NT2/D1 (cell line): ENCODE results near the gene SLC36A3.

Experiments
- YY1 ChIP-seq: IDR thresholded peaks from 2 replicates; pipeline ENCODE4 v1.6.1; 2011; ENCODE audit not compliant: insufficient read length, insufficient read depth
- ZNF274 ChIP-seq: IDR thresholded peaks from 2 replicates; pipeline ENCODE4 v1.6.1; 2011; ENCODE audit warnings: mild to moderate bottlenecking, low read depth, low read length

DNA sequence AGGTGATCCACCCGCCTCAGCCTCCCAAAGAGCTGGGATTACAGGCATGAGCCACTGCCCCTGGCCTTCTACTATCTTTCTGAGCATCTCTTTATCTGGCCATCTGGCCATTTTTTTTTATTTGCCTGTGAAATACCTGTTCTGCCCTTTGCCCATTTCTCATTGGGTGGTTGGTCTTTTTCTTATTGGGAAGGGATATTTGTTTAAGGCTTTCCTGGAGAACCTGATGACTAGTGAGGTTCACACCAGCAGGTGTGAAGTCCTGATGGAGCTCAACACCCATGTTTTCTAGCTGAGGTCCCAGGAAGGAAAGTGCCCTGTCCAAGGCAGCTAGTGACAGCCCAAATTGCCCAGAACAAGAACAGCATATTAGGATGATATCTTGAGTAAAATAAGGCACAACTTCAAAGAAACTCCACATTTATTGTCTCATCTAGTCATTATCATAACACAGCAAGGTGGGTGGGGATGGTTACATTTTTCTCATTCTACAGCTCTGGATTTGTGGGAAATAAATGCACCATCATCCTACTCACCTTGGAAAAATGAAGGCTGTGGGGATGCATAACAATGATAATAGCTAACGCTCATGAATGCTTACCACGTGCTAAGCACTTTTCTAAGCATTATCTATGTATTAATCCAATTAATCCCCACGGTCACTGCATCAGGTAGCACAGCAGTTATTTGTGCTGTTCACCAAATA is 20.3 kb downstream of the SLC36A3 start:
- no peak for TF ChIP-seq YY1
- no peak for TF ChIP-seq ZNF274
